Measurements from ENCODE around the gene ZBTB7C.

DNA sequence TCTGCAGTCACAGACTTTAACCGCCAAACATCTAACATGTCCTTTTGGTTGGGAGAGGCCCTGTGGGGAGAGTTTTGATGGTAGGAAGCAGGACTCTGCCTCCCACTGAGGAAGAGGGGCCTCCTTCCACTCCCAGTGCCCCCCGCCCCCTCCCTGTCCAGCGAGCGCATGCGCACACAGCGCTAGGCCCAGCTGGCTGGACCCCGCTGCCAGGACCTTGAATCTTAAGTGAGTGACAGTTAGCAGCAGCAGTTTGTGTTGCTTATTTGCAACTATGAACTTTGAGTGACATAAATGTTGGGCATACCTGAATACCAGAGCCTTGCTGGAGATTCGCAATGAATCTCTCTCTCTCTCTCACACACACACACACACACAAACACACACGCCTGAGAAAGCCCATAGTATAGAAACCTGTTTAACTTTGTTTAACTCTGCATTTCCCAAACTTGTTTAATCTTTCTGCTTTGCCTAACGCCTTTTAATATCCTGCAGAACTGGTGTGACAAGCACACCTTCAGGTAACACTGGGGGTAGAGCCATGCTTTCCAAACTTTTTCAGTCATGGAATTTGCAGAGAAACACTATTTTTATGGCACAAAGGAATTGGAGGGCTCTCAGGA, 344.1 kb downstream of the ZBTB7C start:
- TF ChIP-seq, protein P1, sequence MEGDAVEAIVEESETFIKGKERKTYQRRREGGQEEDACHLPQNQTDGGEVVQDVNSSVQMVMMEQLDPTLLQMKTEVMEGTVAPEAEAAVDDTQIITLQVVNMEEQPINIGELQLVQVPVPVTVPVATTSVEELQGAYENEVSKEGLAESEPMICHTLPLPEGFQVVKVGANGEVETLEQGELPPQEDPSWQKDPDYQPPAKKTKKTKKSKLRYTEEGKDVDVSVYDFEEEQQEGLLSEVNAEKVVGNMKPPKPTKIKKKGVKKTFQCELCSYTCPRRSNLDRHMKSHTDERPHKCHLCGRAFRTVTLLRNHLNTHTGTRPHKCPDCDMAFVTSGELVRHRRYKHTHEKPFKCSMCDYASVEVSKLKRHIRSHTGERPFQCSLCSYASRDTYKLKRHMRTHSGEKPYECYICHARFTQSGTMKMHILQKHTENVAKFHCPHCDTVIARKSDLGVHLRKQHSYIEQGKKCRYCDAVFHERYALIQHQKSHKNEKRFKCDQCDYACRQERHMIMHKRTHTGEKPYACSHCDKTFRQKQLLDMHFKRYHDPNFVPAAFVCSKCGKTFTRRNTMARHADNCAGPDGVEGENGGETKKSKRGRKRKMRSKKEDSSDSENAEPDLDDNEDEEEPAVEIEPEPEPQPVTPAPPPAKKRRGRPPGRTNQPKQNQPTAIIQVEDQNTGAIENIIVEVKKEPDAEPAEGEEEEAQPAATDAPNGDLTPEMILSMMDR (IDR thresholded peaks at IDR 0.05) = no peak
- no peak for TF ChIP-seq POLR2A (IDR thresholded peaks at IDR 0.05)

Measured in body of pancreas (tissue), 4 donors.